Mucosa of rectum (tissue), 2 donors: Measurements from ENCODE around the gene PPP4C.

Experiments used
- H3K27ac ChIP-seq, 2 donors: one replicate each; pipeline ENCODE4 v1.7.0; 2013; ENCODE audit warnings: inconsistent platforms in 2 of 2, low read depth in 2 of 2, low read length in 2 of 2
- H3K27me3 ChIP-seq, 2 donors: one replicate each; pipeline ENCODE4 v1.7.0; 2013; ENCODE audit warnings: low read length in 2 of 2; ENCODE audit not compliant: control insufficient read depth in 2 of 2, insufficient read depth in 2 of 2
- H3K36me3 ChIP-seq, 2 donors: one replicate each; pipeline ENCODE4 v1.7.0; 2013; ENCODE audit warnings: low read length in 2 of 2; ENCODE audit not compliant: control insufficient read depth in 2 of 2, insufficient read depth in 2 of 2
- H3K4me1 ChIP-seq, 2 donors: one replicate each; pipeline ENCODE4 v1.7.0; 2013; ENCODE audit warnings: low read length in 2 of 2, mild to moderate bottlenecking in 1 of 2; ENCODE audit not compliant: control insufficient read depth in 2 of 2, insufficient read depth in 2 of 2
- H3K4me3 ChIP-seq, 2 donors: one replicate each; pipeline ENCODE4 v1.7.0; 2013; ENCODE audit warnings: low read length in 2 of 2
- H3K9ac ChIP-seq, 2 donors: one replicate each; pipeline ENCODE4 v1.7.0; 2013; ENCODE audit warnings: low read length in 2 of 2, low read depth in 1 of 2, mild to moderate bottlenecking in 1 of 2
- H3K9me3 ChIP-seq, 2 donors: one replicate each; pipeline ENCODE4 v1.7.0; 2013; ENCODE audit warnings: low read length in 2 of 2; ENCODE audit not compliant: control insufficient read depth in 2 of 2
- donor health status: healthy.
- donor health status: Normal muscosa, but diverticular disease.

Gene PPP4C

GRCh38 chr16:30075503-30076275, at the start of gene PPP4C:
Gene PPP4C (plus strand): TSS chr16:30075994. CDS start chr16:30076378, 384 bp downstream.
- Histone ChIP-seq H3K4me1 (peaks cover 9 to 14% of the 10 kb centered on the region in 2 donors), H3K4me3 (peak within 1 kb of the TSS; percentile 85 to 89), H3K27ac (peak within 1 kb of the TSS; percentile 91 to 92), H3K9me3 (no peaks in the 10 kb centered on the region), H3K27me3 (no peaks in the 10 kb centered on the region), H3K9ac (peak within 1 kb of the TSS; percentile 92 to 93), H3K36me3 (peaks cover 34 to 43% of the 10 kb centered on the region in 2 donors)

GRCh38 chr16:30026449-30026848, 49.3 kb upstream of the PPP4C start:
- Histone ChIP-seq H3K27me3 (peaks cover 20 to 30% of the 10 kb centered on the region in 2 donors), H3K27ac (no peak overlapping the region), H3K9me3 (no peaks in the 10 kb centered on the region), H3K36me3 (no peaks in the 10 kb centered on the region), H3K4me3 (no peak overlapping the region), H3K9ac (no peak overlapping the region), H3K4me1 (peaks cover 0 to 5% of the 10 kb centered on the region in 2 donors)

- Histone ChIP-seq H3K9ac (no peak overlapping the region), H3K4me1 (no peaks in the 10 kb centered on the region), H3K27ac (no peak overlapping the region), H3K4me3 (no peak overlapping the region), H3K36me3 (no peaks in the 10 kb centered on the region), H3K9me3 (no peaks in the 10 kb centered on the region), H3K27me3 (peaks cover 29 to 39% of the 10 kb centered on the region in 2 donors)
These were observed 48.0 kb upstream of the PPP4C start for GRCh38 chr16:30027588-30028437.

- Histone ChIP-seq H3K4me1 (no peaks in the 10 kb centered on the region), H3K27me3 (peaks cover 29 to 39% of the 10 kb centered on the region in 2 donors), H3K9ac (no peak overlapping the region)
These were observed 47.2 kb upstream of the PPP4C start for GRCh38 chr16:30028438-30029076.

GRCh38 chr16:30030011-30030685, 45.6 kb upstream of the PPP4C start:
- H3K9me3 ChIP-seq: no peaks in the 10 kb centered on the region
- no peaks in the 10 kb centered on the region for H3K4me1 ChIP-seq
- no peak overlapping the region for H3K4me3 ChIP-seq
- no peak overlapping the region for H3K9ac ChIP-seq
- H3K27me3 ChIP-seq: peaks cover 29 to 39% of the 10 kb centered on the region in 2 donors
- H3K36me3 ChIP-seq: no peaks in the 10 kb centered on the region
- H3K27ac ChIP-seq: no peak overlapping the region

More at GRCh38 chr16:30028438-30029076, 47.2 kb upstream of the PPP4C start:
- Histone ChIP-seq H3K9me3 (no peaks in the 10 kb centered on the region), H3K36me3 (no peaks in the 10 kb centered on the region), H3K27ac (no peak overlapping the region), H3K4me3 (no peak overlapping the region)

GRCh38 chr16:30030841-30031413, 44.9 kb upstream of the PPP4C start, which contains the start of gene TLCD3B:
Gene TLCD3B (minus strand): TSS chr16:30031271. CDS start chr16:30030527, 744 bp downstream.
- Histone ChIP-seq H3K9ac (no peak within 1 kb of the TSS), H3K27me3 (peaks cover 29 to 33% of the 10 kb centered on the region in 2 donors), H3K4me1 (no peaks in the 10 kb centered on the region), H3K27ac (no peak within 1 kb of the TSS), H3K9me3 (no peaks in the 10 kb centered on the region), H3K4me3 (no peak within 1 kb of the TSS), H3K36me3 (no peaks in the 10 kb centered on the region)

- Histone ChIP-seq H3K9ac (no peak overlapping the region), H3K4me3 (no peak overlapping the region), H3K4me1 (no peaks in the 10 kb centered on the region), H3K36me3 (no peaks in the 10 kb centered on the region), H3K27ac (no peak overlapping the region), H3K27me3 (peaks cover 33 to 34% of the 10 kb centered on the region in 2 donors), H3K9me3 (no peaks in the 10 kb centered on the region)
These were observed 44.3 kb upstream of the PPP4C start for GRCh38 chr16:30031477-30031918.

- no peaks in the 10 kb centered on the region for H3K9me3 ChIP-seq
- no peak overlapping the region for H3K4me3 ChIP-seq
- no peaks in the 10 kb centered on the region for H3K4me1 ChIP-seq
- H3K27me3 ChIP-seq: peaks cover 31 to 32% of the 10 kb centered on the region in 2 donors
- no peak overlapping the region for H3K27ac ChIP-seq
- H3K9ac ChIP-seq: no peak overlapping the region
- no peaks in the 10 kb centered on the region for H3K36me3 ChIP-seq
These were observed 43.5 kb upstream of the PPP4C start for GRCh38 chr16:30032083-30032819.

GRCh38 chr16:30033270-30033669, 42.5 kb upstream of the PPP4C start:
- no peaks in the 10 kb centered on the region for H3K9me3 ChIP-seq
- no peaks in the 10 kb centered on the region for H3K4me1 ChIP-seq
- H3K27ac ChIP-seq: no peak overlapping the region
- no peak overlapping the region for H3K9ac ChIP-seq
- H3K27me3 ChIP-seq: peaks cover 31 to 32% of the 10 kb centered on the region in 2 donors
- H3K36me3 ChIP-seq: no peaks in the 10 kb centered on the region
- H3K4me3 ChIP-seq: no peak overlapping the region
